Aortic smooth muscle cell (primary cell): ENCODE measurements around the gene MAP4K5. TPM values are rescaled to one million over a fixed set of nuclear protein-coding genes. Genes with fewer than 3 reads are reported as not detected.

Experiments
- total RNA-seq: library from RNA; depleted of rRNA; stranded (reverse); fragments of >200 nt; gene quantifications from 2 replicates; pipeline ENCODE4 v1.2.3, GENCODE V29; 2014

The MAP4K5 gene
- total RNA-seq, result 49.6 and 53.5 TPM in 2 replicates

DNA sequence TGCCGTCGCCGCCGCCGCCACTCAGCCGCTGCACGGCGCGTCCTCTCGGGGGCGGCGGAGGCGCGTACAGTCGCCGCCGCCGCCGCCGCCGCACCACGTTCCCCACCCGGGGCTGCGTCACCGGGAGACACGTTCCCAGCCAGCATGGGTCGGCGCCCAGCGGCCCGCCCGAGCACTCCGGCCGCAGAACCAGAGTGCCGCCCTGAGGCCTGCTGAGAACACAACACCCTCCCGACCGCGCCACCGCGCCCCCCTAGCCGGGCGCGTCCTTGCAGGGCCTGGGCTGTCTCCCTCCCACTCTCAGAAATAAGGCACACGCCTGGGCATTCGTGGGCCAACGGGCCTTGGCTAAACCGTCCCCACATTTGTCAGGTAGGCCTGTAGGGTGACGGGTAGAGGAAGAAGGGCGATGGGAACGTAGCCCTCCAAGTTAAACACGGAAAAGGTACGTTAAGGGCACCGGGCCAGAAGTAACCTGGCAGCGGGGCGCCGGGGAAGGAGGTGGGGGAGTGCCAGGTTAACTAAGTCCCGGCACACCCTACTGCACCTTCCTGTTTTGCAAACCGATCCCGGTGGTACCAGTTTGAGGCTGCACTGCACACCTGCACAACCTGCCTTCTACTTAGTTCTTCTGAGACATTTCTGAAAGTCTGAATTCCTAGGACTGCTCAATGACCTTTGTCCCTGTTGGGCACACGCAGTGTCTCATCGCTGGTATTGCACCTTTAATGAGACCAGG lies at the start of gene MAP4K5:
TSS of gene MAP4K5 (minus strand) at position 68 of the 739 bp plus-strand sequence. CDS start 520 bp downstream, outside the sequence.

DNA sequence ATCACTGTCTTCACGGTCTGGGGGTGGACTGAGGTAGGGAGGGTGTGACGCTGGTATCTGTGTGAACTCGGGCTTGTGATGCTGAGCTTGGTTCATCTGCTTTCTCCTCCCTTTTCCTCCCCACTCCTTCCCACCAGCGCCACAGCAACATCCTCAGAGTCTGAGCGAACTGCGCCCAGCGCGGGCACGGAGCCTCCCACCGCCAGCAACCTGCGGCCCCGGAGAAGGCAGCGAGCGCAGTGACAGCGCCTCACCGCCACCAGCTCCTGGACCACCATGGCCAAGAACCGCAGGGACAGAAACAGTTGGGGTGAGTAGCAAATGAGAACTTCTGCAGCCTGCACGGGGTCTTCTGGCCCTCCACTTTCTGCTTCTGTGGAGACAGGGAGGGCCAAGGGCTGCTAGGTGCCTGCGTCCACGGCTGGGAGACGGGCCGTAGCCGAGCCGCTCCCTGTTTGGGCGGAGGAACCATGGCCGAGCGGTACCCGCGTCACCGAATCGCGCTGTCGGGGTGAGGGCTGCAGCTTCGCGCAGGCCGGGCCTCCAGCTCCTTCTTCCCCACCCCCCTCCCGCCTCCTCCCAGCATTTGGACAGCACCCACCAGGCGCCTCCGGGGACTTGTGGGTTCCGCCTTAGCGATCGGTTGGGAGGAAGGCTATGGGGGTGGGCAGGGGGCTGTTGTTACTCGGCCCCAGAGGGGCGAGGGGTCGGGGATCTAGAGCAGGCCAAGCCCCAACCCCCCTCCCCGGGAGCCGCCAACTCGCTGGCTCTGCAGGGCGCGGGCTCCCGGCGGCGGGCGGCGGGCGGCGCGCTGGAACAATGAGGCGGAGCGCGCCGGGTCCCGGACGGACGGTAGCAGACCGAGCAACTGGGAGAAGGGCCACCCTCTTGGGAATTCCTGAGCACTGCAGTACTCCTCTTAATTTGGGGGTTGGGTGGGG lies 27.9 kb upstream of the MAP4K5 start, which contains the start of gene ATL1:
TSS of gene ATL1 (plus strand) at position 156 of the 941 bp plus-strand sequence. CDS start at position 277, 121 bp downstream.

DNA sequence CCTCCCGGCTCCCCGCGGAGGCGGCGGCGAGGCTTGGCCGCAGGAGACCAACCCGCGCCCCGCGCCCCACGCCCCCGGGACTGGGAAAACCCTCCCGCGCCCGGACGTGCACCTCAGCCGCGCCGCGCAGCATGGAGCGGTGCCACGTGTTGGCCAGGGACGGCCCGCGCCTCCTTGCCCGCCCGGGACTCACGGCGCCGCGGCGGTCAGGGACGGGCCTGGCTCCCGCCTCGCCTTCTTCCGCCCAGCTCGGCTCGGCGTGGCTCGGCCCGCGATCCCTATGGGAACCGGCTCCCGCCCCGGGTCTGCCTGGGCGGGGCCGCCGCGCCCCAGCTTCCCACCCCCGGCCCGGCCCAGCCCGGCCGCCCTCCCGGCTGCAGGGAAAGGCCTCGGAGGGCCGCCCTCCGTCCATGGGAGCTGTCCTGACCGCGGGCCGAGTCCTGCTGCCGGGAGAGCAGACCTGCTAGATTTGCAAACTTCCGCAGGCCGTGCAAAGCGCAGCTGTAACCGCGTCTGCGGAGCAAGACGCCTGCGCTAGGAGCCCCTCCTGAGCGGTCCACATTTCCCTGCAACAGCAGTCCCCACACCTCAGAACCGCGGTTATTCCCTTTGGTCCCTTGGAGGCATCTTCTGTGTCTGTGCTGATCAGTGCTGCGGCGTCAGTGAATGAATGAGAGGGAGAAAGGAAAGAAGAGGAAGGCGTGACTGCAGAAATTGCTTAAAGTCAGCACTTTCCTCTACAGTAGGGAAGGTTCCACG lies 135.6 kb downstream of the MAP4K5 start, which contains the start of gene CDKL1:
TSS of gene CDKL1 (minus strand) at position 251 of the 759 bp plus-strand sequence. CDS start 1,013 bp downstream, outside the sequence.

Other genes starting within 250 kb of the MAP4K5 start
- 3.8 TPM in 2 replicates for gene L2HGDH, start 220.3 kb downstream of the MAP4K5 start, total RNA-seq
- gene DMAC2L, start 220.2 kb downstream of the MAP4K5 start, total RNA-seq, result 3.7 and 6.1 TPM in 2 replicates
- 30.1 and 32.2 TPM in 2 replicates for gene CDKL1, start 135.7 kb downstream of the MAP4K5 start, total RNA-seq
- gene ATL1, start 27.6 kb upstream of the MAP4K5 start, total RNA-seq, result 4.2 and 4.4 TPM in 2 replicates
- gene SAV1, start 135.7 kb upstream of the MAP4K5 start, total RNA-seq, result 14.7 and 19.5 TPM in 2 replicates